ENCODE data around the gene FAM186B. TPM values are rescaled to one million over a fixed set of nuclear protein-coding genes. Genes with fewer than 3 reads are reported as not detected.

The FAM186B gene
- total RNA-seq, 1 donor from 2014 or later = 0.57 TPM

- Histone ChIP-seq H3K79me2 (ENCODE audit: insufficient read depth, low read length) (no peaks in the 10 kb centered on the region), H2AFZ (ENCODE audit: low read depth, low read length) (no peak overlapping the region), H3K27me3 (ENCODE audit: insufficient read depth, low read length) (peaks cover 19% of the 10 kb centered on the region), H3K4me1 (ENCODE audit: insufficient read depth, low read length) (peaks cover 12% of the 10 kb centered on the region), H3K36me3 (ENCODE audit: insufficient read depth, low read length) (no peaks in the 10 kb centered on the region), H3K9me3 (ENCODE audit: insufficient read depth, low read depth, low read length) (no peaks in the 10 kb centered on the region), H3K27ac (ENCODE audit: low read depth, low read length) (no peak overlapping the region), H3K4me3 (ENCODE audit: insufficient read depth, low read depth, low read length) (no peak overlapping the region), H3K9ac (ENCODE audit: low read length) (no peak overlapping the region), H4K20me1 (ENCODE audit: insufficient read depth, low read length) (no peaks in the 10 kb centered on the region), H3K4me2 (ENCODE audit: low read length) (no peak overlapping the region)
- no peak for DNase-seq (ENCODE audit: low read depth)
- H3K36me3 Mint-ChIP-seq (ENCODE audit: low read depth, unreplicated experiment) = peaks cover 5% of the 10 kb centered on the region
- TF ChIP-seq, protein P1, sequence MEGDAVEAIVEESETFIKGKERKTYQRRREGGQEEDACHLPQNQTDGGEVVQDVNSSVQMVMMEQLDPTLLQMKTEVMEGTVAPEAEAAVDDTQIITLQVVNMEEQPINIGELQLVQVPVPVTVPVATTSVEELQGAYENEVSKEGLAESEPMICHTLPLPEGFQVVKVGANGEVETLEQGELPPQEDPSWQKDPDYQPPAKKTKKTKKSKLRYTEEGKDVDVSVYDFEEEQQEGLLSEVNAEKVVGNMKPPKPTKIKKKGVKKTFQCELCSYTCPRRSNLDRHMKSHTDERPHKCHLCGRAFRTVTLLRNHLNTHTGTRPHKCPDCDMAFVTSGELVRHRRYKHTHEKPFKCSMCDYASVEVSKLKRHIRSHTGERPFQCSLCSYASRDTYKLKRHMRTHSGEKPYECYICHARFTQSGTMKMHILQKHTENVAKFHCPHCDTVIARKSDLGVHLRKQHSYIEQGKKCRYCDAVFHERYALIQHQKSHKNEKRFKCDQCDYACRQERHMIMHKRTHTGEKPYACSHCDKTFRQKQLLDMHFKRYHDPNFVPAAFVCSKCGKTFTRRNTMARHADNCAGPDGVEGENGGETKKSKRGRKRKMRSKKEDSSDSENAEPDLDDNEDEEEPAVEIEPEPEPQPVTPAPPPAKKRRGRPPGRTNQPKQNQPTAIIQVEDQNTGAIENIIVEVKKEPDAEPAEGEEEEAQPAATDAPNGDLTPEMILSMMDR (IDR thresholded peaks at IDR 0.05; ENCODE audit: insufficient read depth, low read depth, low read length) = no peak
- TF ChIP-seq EZH2 (IDR thresholded peaks at IDR 0.05; ENCODE audit: insufficient read depth, low read length) = no peak
- no peaks in the 10 kb centered on the region for H3K9me3 Mint-ChIP-seq (ENCODE audit: unreplicated experiment)
- peaks cover 41% of the 10 kb centered on the region for H3K27me3 Mint-ChIP-seq (ENCODE audit: low read depth, unreplicated experiment)
- H3K4me1 Mint-ChIP-seq (ENCODE audit: low read depth, unreplicated experiment) = no peaks in the 10 kb centered on the region
- H3K27ac Mint-ChIP-seq (ENCODE audit: unreplicated experiment) = no peak overlapping the region
- FAIRE-seq = no peak
- H3K4me3 Mint-ChIP-seq (ENCODE audit: unreplicated experiment) = no peak overlapping the region
Observed at GRCh38 chr12:49552899-49553298, 52.5 kb downstream of the FAM186B start.

GRCh38 chr12:49552425-49552824 lies 53.0 kb downstream of the FAM186B start:
- DNase-seq (ENCODE audit: low read depth) = no peak
- Mint-ChIP-seq H3K4me3 (ENCODE audit: unreplicated experiment) (no peak overlapping the region), H3K27ac (ENCODE audit: unreplicated experiment) (no peak overlapping the region), H3K4me1 (ENCODE audit: low read depth, unreplicated experiment) (no peaks in the 10 kb centered on the region), H3K9me3 (ENCODE audit: unreplicated experiment) (no peaks in the 10 kb centered on the region), H3K27me3 (ENCODE audit: low read depth, unreplicated experiment) (peaks cover 44% of the 10 kb centered on the region), H3K36me3 (ENCODE audit: low read depth, unreplicated experiment) (peaks cover 5% of the 10 kb centered on the region)
- peaks cover 12% of the 10 kb centered on the region for H3K4me1 ChIP-seq (ENCODE audit: insufficient read depth, low read length)
- no peaks in the 10 kb centered on the region for H3K36me3 ChIP-seq (ENCODE audit: insufficient read depth, low read length)
- no peak overlapping the region for H3K9ac ChIP-seq (ENCODE audit: low read length)
- no peaks in the 10 kb centered on the region for H4K20me1 ChIP-seq (ENCODE audit: insufficient read depth, low read length)
- no peak overlapping the region for H2AFZ ChIP-seq (ENCODE audit: low read depth, low read length)
- H3K9me3 ChIP-seq (ENCODE audit: insufficient read depth, low read depth, low read length) = no peaks in the 10 kb centered on the region
- no peak overlapping the region for H3K4me2 ChIP-seq (ENCODE audit: low read length)
- FAIRE-seq = no peak
- H3K79me2 ChIP-seq (ENCODE audit: insufficient read depth, low read length) = no peaks in the 10 kb centered on the region
- TF ChIP-seq, protein P1 (IDR thresholded peaks at IDR 0.05; ENCODE audit: insufficient read depth, low read depth, low read length) = no peak
- TF ChIP-seq EZH2 (IDR thresholded peaks at IDR 0.05; ENCODE audit: insufficient read depth, low read length) = no peak
- H3K27me3 ChIP-seq (ENCODE audit: insufficient read depth, low read length) = peaks cover 20% of the 10 kb centered on the region
- no peak overlapping the region for H3K27ac ChIP-seq (ENCODE audit: low read depth, low read length)
- H3K4me3 ChIP-seq (ENCODE audit: insufficient read depth, low read depth, low read length) = no peak overlapping the region

DNA sequence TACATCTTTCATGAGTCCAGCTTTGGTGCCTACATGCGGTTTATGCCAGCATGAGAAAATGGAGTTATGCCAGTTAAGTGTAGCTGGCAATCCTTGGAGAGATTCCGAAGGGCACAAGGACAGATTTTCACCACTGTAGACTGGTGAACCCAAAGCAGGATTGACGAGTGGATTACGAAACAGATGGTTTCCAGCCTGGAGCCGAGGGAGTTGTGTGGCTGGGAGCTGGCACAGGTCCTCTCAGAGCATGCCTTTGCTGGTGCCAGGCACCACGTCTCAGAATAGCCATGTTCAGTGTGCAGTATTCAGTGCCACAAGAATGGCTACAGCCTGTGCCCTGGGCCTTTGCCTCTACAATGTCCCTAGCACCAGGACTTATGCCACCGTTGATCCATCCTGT lies 53.4 kb downstream of the FAM186B start:
- FAIRE-seq = no peak
- no peak overlapping the region for H3K4me2 ChIP-seq (ENCODE audit: low read length)
- no peak for DNase-seq (ENCODE audit: low read depth)
- H3K9me3 ChIP-seq (ENCODE audit: insufficient read depth, low read depth, low read length) = no peaks in the 10 kb centered on the region
- no peaks in the 10 kb centered on the region for H4K20me1 ChIP-seq (ENCODE audit: insufficient read depth, low read length)
- peaks cover 49% of the 10 kb centered on the region for H3K27me3 Mint-ChIP-seq (ENCODE audit: low read depth, unreplicated experiment)
- no peak overlapping the region for H3K27ac Mint-ChIP-seq (ENCODE audit: unreplicated experiment)
- no peak overlapping the region for H3K4me3 ChIP-seq (ENCODE audit: insufficient read depth, low read depth, low read length)
- no peaks in the 10 kb centered on the region for H3K79me2 ChIP-seq (ENCODE audit: insufficient read depth, low read length)
- no peaks in the 10 kb centered on the region for H3K36me3 ChIP-seq (ENCODE audit: insufficient read depth, low read length)
- no peak overlapping the region for H3K27ac ChIP-seq (ENCODE audit: low read depth, low read length)
- H2AFZ ChIP-seq (ENCODE audit: low read depth, low read length) = no peak overlapping the region
- H3K4me1 Mint-ChIP-seq (ENCODE audit: low read depth, unreplicated experiment) = no peaks in the 10 kb centered on the region
- TF ChIP-seq, protein P1 (IDR thresholded peaks at IDR 0.05; ENCODE audit: insufficient read depth, low read depth, low read length) = no peak
- TF ChIP-seq EZH2 (IDR thresholded peaks at IDR 0.05; ENCODE audit: insufficient read depth, low read length) = no peak
- H3K4me3 Mint-ChIP-seq (ENCODE audit: unreplicated experiment) = no peak overlapping the region
- peaks cover 5% of the 10 kb centered on the region for H3K36me3 Mint-ChIP-seq (ENCODE audit: low read depth, unreplicated experiment)
- peaks cover 20% of the 10 kb centered on the region for H3K27me3 ChIP-seq (ENCODE audit: insufficient read depth, low read length)
- H3K9me3 Mint-ChIP-seq (ENCODE audit: unreplicated experiment) = no peaks in the 10 kb centered on the region
- H3K4me1 ChIP-seq (ENCODE audit: insufficient read depth, low read length) = peaks cover 12% of the 10 kb centered on the region
- no peak overlapping the region for H3K9ac ChIP-seq (ENCODE audit: low read length)
